ENCODE measurements around the gene SDSL.

The SDSL gene, protein sequence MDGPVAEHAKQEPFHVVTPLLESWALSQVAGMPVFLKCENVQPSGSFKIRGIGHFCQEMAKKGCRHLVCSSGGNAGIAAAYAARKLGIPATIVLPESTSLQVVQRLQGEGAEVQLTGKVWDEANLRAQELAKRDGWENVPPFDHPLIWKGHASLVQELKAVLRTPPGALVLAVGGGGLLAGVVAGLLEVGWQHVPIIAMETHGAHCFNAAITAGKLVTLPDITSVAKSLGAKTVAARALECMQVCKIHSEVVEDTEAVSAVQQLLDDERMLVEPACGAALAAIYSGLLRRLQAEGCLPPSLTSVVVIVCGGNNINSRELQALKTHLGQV

DNA sequence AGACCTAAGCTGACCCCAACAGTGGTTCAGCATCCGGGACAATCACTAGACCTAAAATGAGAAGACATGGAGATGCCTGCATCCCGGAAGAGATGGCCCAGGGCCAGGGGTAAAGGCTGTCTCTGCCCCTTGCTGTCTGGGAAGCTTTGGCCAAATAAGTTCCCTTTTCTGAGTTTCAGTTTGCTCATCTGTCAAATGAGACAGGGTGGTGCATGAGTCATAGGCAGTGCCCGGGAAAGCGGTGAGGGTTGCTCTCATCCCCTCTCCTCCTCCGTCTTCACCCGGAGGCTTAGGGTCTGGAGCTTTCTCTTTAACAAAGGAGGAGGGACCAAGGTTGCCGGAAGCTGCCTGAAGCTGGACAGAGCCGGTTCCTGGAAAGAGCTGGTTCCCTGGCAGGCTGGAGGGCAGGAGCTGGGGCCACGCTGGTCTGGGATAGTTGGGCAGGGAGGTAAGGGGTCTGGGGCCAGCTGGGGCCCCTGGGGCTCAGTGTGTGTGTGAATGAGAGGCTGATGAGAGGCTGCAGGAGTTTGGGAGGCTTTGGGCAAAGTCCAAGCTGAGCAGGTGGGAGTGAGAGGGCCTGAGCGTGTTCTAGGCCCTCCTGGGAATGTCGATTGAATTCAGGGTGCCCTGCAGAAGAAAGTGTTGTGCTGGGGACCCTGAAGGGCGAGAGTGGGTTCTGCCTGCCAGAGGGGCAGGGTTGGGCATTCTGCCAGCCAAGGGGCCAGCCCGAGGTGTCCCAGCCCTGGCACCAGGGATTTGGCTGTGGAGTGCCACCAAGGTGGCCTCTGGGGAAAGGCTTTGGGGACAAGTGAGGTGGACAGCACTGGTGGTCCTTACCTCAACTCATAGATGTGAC lies at the start of gene SDSL:
Gene SDSL (plus strand): TSS at position 351 of the 856 bp plus-strand sequence. CDS start 5,603 bp downstream, outside the sequence.
- peak; percentile 81 for DNase-seq

DNA sequence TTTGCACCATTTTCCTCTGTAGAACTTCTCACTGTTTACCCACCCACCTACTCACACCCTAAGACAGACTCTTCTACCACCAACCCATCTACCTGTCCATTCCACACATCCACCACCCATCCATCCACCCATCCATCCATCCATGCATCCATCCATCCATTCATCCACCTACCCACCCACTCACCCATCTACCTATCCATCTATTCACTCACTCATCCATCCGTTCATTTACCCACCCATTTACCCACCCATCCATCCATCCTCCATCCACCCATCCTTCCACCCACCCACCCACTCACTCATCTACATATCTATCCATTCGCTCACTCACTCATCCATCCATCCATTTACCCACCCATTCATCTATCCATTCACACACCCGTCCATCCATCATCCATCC lies 48.7 kb upstream of the SDSL start:
- DNase-seq, result no peak

DNA sequence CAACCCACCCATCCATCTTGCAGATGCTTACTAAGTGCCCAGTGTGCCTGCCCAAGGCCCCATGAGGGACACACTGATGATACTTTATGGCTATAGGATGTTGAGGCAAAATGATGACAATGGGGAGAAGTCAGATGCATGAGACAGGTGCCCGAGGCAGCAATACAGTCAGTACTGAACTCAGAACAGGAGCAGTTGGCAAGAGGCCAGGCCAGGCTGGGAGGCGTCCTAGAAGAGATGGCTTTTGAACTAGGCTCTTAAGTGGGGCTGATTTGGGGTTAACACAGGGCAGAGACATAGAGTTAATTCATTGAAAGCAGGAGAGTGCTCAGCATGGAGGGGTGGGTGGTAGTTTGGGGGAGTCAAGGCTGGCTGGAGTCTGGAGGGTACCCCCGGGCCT lies 48.2 kb upstream of the SDSL start:
- DNase-seq, result no peak

DNA sequence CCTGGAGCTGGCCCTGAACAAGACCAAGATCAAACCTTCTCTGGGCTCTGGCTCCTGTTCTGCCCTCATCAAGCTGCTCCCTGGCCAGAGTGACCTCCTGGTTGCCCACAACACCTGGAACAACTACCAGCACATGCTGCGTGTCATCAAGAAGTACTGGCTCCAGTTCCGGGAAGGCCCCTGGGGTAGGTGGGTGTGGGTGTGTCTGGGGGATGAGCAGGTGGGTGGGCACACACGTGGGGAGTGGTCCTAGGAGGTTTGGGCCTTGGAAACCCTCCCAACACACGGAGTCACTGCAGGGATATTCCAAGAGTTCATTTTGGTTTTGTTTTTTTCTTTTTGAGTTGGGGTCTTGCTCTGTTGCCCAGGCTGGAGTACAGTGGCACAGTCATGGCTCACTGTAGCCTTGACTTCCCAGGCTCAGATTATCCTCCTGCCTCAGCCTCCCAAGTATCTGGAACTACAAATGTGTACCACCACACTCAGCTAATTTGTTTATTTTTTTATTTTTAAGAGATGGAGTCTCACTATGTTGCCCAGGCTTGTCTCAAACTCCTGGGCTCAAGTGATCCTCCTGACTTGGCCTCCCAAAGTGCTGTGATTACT lies 47.3 kb upstream of the SDSL start:
- no peak for DNase-seq

DNA sequence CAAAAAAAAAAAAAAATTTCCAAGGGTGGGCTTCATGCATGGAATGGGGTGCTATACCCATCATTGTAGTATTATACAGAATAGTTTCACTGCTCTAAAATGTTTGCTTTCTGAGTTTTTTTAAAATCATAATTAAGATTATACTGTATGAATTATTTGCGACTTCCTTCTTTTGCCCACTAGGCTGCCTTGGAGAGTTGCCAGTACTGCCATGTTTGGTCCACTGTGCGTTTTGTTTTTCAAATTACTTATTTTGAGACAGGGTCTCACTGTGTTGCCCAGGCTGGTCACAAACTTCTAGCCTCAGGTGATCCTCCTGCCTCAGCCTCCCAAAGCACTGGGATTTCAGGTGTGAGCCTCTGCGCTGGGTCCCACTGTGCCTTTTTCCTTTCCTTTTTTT lies 43.9 kb upstream of the SDSL start:
- DNase-seq, result no peak

DNA sequence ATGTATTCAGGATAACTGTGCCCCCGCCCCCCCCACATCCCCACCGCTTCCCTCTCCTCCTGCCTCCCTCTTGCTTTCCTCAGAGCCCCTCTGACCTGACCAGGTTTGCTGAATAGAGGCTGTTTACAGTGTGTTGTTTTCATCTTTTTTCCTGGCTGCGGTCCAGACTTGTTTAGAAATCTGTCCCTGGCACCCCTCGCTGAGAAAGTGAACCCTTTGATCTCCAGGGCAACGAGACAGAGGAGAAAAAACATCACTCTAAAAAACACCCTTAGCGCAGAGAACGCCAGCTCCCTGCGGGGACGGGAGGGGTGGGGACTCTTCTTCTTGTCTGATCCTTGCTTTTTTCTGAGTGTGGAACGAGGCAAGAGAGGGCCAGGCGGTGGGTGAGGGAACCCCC lies 41.0 kb upstream of the SDSL start:
- no peak for DNase-seq

DNA sequence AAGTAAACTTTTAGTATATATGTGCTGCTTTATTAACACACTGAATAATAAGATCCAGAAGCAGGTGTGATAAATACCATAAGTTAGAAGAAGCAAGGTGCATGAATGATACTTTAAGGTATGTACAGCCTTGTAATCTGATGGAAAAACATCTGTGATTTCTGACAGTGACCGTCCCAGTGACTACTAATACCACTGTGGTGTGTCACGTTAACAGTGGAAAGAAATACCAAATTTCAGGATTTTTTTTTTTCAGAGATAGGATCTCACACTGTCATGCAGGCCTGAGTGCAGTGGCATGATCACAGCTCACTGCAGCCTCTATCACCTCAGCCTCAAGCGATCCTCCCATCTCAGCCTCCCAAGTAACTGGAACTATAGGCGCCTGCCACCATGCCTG lies 40.0 kb upstream of the SDSL start:
- DNase-seq, result no peak

DNA sequence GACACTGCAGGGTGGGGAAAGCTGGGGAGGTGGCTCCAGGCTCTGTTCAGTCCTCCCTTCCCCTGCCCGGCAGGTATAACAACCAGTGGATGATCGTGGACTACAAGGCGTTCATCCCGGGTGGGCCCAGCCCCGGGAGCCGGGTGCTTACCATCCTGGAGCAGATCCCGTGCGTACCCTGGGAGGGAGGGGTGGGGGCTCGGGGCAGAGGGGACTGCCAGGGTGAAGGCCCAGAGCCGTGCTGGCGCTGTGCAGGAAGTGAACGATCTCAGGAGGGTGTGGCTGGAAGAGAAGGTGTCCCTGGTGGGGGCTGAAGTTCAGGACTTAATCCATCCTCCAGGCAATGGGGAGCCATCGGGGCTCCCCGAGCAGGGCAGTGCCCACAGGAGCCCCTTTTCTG lies 37.4 kb upstream of the SDSL start:
- DNase-seq, result no peak

DNA sequence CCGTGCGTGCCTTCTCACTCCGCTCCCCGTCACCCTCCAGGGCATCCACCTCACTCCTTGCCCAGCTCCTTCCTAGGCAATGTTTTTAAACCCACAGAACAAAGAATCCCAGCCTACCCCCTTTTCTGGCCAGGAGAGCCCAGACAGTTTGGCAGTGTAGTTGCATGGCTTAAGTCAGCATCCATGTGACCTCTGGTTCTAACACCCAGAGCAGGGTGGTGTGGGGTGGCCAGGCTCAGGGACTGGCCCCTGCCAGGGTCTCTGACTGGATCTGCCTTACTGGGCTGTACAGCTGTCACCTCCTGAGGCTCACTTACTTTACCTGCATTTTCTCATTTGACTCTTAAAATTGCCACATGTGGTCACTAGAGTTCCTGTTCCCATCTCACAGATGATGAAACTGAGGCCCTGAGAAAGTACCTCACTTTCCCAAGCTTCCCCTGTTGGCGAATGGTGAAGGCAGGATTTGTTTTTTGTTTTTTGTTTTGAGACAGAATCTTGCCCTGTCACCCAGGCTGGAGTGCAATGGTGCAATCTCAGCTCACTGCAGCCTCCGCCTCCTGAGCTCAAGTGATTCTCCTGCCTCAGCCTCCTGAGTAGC lies 36.8 kb upstream of the SDSL start:
- DNase-seq, result no peak

DNA sequence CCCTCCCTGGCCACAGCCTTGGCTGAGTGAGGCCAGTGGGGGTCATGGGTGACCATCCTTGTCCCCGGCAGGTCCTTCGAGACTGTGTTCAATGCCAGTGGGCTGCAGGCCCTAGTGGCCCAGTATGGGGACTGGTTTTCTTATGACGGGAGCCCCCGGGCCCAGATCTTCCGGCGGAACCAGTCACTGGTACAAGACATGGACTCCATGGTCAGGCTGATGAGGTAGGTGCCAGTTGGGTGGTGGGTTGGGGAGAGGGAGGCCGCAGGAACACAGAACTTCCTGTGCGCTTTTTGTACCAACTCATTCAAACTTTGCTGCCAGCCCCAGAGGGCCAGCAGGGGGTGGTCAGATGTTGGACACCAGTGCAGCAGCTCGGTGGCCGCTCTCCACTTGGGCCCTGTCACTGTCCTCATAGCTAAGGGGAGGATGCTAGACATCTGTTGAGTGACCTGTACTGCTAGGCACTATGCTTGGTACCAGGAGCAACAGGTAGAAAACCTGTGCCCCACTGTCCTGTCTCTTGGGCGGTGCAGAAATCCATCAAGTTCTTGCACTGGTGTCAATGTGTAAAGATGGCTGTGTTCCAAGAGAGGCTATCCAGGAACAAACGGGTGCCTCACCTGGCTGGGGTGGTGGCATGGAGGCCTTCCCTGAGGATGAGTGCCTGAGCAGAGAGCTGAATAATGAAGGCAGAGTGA lies 35.2 kb upstream of the SDSL start:
- DNase-seq, result no peak

DNA sequence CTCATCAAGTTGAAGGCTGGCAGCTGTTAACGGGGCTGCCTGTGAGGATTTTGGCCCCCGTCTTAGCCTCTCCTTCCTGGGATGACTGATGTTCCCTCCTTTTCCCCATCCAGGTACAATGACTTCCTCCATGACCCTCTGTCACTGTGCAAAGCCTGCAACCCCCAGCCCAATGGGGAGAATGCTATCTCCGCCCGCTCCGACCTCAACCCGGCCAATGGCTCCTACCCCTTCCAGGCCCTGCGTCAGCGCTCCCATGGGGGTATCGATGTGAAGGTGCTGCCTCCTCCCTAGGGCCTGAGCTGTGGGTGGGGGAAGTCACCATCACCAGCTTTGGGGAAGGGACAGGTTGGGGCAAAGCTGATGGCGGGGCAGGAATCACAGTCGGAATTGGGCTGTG lies 34.5 kb upstream of the SDSL start:
- DNase-seq, result no peak

DNA sequence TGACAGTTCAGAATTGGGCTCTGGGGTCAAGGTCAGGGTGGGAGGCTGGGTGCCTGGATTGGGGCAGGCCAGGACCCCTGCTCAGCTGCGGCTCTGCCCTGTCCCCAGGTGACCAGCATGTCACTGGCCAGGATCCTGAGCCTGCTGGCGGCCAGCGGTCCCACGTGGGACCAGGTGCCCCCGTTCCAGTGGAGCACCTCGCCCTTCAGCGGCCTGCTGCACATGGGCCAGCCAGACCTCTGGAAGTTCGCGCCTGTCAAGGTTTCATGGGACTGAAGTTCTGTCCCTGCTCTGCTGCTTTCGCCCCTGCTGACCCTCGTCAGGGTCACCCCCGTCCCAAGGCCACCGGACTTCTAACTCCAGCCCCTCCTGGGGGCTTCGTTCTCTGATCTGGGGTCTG lies 33.8 kb upstream of the SDSL start:
- DNase-seq, result no peak

DNA sequence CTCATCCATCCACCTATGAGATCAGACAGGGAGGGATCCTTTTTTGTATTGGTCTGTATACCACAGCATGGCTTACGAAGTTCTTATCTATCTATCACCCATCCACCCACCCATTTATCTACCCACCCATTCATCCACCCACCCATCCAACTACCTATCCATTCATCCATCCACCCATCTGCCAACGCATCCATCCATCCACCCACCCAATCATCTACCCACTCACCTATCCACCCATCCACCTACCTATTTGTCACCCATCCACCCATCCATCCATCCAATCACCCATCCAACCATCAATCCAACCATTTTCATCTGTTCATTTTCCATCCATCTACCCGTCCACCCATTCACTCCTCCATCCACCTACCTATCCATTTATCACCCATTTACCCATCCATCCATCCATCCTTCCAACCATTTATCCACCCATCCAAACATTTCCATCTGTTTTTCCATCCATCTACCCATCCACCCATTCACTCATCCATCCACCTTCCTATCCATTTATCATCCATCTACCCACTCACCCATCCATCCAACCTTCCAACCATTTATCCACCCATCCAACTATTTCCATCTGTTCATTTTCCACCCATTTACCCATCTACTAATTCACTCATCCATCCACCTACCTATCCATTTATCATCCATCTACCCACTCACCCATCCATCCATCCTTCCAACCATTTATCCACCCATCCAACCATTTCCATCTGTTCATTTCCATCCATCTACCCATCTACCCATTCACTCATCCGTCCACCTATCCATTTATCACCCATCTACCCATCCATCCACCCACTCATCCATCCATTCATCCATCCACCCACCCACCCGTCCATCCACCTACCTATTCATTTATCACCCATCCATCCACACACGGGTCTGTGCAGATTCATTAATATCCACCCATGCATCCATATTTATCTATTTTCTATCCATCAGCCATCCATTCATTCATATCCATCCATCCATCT lies 31.8 kb upstream of the SDSL start:
- DNase-seq, result no peak

DNA sequence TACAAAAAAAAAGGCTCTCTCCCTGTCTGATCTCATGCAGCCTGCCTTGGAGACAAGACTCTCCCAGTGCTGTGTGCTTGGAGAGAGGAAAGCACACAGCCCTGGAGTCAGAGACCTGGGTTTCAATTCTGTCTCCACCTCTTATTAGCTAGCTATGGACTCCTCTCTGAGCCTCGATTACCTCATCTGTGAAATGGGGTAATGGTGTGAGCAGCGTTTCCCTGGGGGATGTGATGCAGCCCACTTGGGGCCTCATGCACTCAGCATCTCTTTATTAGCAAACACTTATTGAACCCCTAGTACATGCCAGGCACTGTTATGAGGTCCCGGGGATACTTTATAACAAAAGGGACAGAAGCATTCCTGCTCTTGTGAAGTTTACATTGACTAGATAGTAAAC lies 31.0 kb upstream of the SDSL start:
- DNase-seq, result no peak

DNA sequence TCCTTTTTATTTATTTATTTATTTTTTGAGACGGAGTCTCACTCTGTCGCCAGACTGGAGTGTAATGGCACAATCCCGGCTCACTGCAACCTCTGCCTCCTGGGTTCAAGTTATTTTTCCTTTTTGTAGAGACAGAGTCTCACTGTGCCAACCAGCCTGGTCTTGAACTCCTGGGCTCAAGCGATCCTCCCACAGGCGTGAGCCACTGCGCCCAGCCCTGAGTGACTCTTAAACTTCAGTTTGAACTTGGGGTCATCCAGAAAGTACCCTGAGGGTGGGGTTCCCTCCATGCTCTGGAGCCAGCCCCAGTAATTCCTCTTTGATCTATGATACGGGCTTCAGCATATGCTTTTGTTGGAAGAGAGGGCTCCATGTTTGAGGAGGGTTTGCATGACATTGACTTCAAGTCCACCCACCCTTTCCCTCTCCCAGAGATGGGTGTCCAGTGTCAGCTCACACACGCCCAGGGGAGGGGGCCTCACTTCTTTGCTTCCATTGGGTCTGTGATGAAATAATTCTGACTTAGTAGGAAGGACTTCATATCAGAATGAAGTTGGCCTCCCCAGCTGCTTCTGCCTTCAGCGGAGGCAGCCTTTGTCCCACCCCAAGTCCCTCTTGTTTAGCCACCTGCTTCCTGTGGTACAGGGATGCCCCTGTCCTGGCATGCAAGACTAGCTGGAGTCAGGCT lies 30.4 kb upstream of the SDSL start:
- no peak for DNase-seq

DNA sequence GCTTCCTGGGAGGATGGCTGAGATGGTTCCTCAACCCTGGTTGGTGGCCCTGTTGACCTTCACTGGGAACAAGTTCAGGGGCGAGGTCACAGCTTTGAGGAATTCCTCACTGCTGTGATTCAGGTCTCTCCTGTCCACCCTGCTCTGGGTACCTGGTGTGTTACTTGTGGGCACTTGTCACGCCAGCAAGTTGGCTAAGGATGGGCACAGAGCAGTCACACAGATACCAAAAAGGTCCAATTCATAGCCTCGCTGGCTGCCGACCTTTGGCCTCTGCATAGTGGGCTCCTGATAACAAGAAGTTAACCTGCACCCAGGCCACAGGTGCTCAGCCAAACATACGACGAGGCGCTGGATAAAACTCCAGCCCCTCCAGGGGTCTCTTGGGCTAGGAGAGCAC lies 29.7 kb upstream of the SDSL start:
- no peak for DNase-seq

DNA sequence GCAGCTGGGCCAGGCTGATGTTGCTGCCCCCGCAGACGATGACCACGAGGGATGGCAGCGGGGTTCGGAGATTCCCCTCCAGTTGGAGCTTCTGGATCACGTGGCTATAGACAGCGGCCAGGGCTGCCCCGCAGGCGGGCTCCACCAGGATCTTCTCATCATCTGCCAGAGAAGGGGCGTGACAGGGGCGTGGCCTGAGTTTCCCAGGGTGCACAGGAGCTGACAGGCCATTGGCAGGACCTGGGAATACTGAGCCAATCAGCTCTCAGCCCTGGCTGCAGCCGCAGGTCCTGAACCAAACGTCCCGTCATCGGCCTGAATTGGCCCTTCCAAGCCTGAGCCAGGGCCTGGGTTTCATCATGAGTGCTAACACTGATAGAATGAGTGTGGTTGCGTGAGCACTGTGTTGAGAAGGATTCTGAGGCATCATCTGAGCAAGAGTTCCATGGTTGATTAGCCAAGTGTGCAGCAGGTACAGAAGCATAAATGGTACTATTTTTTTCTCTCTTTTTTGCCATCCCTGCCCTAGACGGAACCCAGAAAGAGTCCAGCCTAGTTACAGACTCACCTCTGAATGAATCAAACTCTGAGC lies 29.1 kb upstream of the SDSL start:
- no peak for DNase-seq

DNA sequence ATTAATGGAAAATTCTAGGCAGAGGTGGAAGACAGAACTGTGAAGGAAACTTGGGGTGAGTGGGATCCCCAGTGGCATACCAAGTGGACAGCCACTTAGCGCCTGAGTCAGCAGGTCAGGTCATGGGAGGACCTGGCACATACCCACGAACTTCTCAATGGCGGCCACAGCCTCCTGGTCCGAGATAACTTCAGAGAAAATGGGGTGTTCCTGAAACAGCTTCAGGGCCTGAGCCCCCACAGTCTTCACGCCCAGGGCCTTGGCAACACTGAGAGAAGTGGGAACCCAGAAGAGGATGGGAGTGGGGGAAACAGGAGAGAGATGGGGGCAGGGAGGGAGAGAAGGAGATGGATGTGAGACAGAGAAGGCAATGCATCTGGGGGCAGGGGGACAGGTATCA lies 28.4 kb upstream of the SDSL start:
- DNase-seq, result no peak

DNA sequence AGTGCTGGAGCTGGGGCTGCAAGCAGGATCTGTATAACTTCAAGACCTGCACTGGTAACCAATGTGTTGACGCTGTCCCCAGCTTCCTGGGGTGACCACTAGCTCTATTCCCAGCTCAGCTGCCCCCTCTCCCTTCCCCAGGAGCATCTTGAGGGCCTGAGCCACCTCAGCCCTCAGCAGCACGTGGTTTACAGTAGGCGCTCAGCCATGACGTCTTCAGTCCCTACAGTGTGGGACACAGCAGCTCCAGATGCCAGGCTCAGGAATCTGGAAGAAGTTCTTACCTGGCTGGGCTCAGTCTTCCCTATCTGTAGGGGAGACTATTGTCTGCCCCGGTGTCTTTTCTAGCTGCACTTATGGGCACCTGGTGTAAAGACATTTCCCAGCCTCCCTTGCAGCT lies 27.1 kb upstream of the SDSL start:
- no peak for DNase-seq

DNA sequence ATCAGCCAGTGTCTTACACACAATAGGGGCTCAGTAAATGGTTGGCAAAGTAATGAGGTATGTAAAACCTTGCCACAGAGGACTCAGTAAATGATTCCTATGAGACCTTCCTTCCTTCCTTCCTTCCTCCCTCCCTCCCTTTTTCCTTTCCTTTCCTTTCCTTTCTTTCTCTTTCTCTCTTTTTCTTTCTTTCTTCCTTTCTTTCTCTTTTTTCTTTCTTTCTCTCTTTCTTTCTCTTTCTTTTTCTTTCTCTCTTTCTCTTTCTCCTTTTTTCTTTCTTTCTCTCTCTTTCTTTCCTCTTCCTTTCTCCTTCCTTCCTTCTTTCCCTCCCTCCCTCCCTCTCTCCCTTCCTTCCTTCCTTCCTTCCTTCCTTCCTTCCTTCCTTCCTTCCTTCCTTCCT lies 26.0 kb upstream of the SDSL start:
- DNase-seq, result no peak
